ENCODE results near the gene MCOLN1. TPM values are rescaled to one million over a fixed set of nuclear protein-coding genes. Genes with fewer than 3 reads are reported as not detected.

MCOLN1 gene
- total RNA-seq, 2 donors from 2014 or later = 11.2 to 13.0 TPM

DNA sequence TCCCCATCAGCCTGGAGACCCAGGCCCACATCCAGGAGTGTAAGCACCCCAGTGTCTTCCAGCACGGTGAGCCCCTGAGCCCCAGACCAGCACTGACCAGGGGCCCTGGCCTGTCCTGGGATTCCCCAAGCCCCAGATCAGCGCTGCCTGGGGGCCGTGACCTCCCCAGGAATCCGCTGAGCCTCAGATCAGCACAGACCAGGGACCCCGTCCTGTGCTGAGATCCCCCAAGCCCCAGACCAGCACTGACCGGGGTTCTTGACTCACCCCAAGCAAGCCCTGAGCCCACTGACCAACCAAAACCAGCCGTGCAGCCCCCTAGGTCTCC, 5.7 kb downstream of the MCOLN1 start:
- no peaks in the 10 kb centered on the region for H3K27me3 ChIP-seq
- no peak overlapping the region for H3K4me3 ChIP-seq
- peaks cover 0 to 10% of the 10 kb centered on the region in 2 donors for H3K4me1 ChIP-seq
- no peak overlapping the region for H3K27ac ChIP-seq
- no peak for TF ChIP-seq CTCF (IDR thresholded peaks at IDR 0.05)
- no peaks in the 10 kb centered on the region for H3K9me3 ChIP-seq
- peaks cover 42% of the 10 kb centered on the region for H3K36me3 ChIP-seq
- DNase-seq (ENCODE audit: low spot score) = no peak

- Histone ChIP-seq H3K27me3 (no peaks in the 10 kb centered on the region), H3K4me1 (peaks cover 0 to 10% of the 10 kb centered on the region in 2 donors), H3K9me3 (no peaks in the 10 kb centered on the region), H3K36me3 (peaks cover 42% of the 10 kb centered on the region), H3K27ac (no peak overlapping the region), H3K4me3 (no peak overlapping the region)
- no peak for TF ChIP-seq CTCF (IDR thresholded peaks at IDR 0.05)
- no peak for DNase-seq (ENCODE audit: low spot score)
Measured at GRCh38 chr19:7528522-7529245, 6.3 kb downstream of the MCOLN1 start.

- Histone ChIP-seq H3K9me3 (no peaks in the 10 kb centered on the region), H3K27me3 (no peaks in the 10 kb centered on the region), H3K4me3 (no peak overlapping the region), H3K27ac (no peak overlapping the region), H3K4me1 (peaks cover 0 to 10% of the 10 kb centered on the region in 2 donors), H3K36me3 (peaks cover 42% of the 10 kb centered on the region)
- no peak for DNase-seq (ENCODE audit: low spot score)
- no peak for TF ChIP-seq CTCF (IDR thresholded peaks at IDR 0.05)
Measured at GRCh38 chr19:7529246-7529600, 6.8 kb downstream of the MCOLN1 start.

DNA sequence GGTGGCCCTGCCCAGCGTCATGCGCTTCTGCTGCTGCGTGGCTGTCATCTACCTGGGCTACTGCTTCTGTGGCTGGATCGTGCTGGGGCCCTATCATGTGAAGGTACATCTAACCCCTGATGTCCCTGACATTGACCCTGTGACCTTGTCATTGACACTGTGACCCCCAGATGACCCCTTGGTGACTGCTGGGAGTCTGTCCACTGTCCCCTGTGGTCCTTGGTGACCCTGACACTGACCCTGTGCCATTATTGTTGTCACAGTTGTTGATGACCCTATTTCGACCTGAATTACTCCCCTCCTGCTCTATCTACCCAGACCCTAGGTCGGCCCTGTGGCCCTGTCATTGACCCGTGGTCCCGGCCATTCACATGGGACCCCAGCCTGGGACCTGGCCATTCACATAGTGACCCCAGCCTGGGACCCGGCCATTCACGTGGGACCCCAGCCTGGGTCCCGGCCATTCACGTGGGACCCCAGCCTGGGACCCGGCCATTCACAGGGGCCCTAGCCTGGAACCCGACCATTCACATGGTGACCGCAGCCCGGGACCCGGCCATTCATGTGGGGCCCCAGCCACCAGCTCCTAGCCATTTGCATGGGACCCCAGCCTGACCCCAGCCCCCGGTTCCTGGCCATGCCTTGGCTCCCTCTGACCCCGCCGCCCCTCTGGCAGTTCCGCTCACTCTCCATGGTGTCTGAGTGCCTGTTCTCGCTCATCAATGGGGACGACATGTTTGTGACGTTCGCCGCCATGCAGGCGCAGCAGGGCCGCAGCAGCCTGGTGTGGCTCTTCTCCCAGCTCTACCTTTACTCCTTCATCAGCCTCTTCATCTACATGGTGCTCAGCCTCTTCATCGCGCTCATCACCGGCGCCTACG, 7.4 kb downstream of the MCOLN1 start:
- Histone ChIP-seq H3K9me3 (no peaks in the 10 kb centered on the region), H3K4me1 (peaks cover 0 to 10% of the 10 kb centered on the region in 2 donors), H3K27ac (no peak overlapping the region), H3K4me3 (no peak overlapping the region), H3K27me3 (no peaks in the 10 kb centered on the region), H3K36me3 (peaks cover 42% of the 10 kb centered on the region)
- no peak for DNase-seq (ENCODE audit: low spot score)
- no peak for TF ChIP-seq CTCF (IDR thresholded peaks at IDR 0.05)

DNA sequence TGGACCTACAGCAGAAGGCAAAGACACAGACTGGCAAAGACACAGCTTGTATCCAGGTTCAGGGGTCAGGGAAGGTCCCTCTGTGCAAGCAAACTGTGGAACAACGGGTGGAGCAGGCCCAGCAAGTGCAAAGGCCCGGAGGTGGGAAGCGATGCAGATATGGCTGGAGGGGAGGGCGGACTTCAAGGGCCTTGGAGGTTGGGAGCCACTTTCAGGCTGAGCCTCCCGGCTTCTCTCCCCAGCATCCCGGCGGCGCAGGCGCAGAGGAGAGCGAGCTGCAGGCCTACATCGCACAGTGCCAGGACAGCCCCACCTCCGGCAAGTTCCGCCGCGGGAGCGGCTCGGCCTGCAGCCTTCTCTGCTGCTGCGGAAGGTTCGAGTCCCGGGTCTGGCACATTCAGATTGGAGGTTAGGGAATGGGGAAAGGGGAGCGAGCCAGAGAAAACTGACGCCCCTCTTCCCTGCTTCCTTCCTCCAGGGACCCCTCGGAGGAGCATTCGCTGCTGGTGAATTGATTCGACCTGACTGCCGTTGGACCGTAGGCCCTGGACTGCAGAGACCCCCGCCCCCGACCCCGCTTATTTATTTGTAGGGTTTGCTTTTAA, 11.0 kb downstream of the MCOLN1 start:
- H3K4me1 ChIP-seq = peaks cover 0 to 20% of the 10 kb centered on the region in 2 donors
- no peak for TF ChIP-seq CTCF (IDR thresholded peaks at IDR 0.05)
- peak overlapping the region; percentile 84 to 96 for H3K4me3 ChIP-seq
- H3K27me3 ChIP-seq = no peaks in the 10 kb centered on the region
- peak overlapping the region; percentile 92 to 94 for H3K27ac ChIP-seq
- H3K9me3 ChIP-seq = no peaks in the 10 kb centered on the region
- DNase-seq (ENCODE audit: low spot score) = peak; percentile 66
- H3K36me3 ChIP-seq = peaks cover 32% of the 10 kb centered on the region
